Ishikawa (cell line): ENCODE results near the gene RYR1.

ENCODE experiments used
- CEBPB ChIP-seq: IDR thresholded peaks from 2 replicates; pipeline ENCODE4 v1.6.1; 2012
- CREB1 ChIP-seq: IDR thresholded peaks from 2 replicates; pipeline ENCODE4 v1.6.1; 2012; ENCODE audit warnings: low read depth
- EGR1 ChIP-seq: IDR thresholded peaks from 2 replicates; pipeline ENCODE4 v1.6.1; 2012
- EP300 ChIP-seq: IDR thresholded peaks from 2 replicates; pipeline ENCODE4 v1.6.1; 2012; ENCODE audit warnings: borderline replicate concordance
- FOXM1 ChIP-seq: IDR thresholded peaks from 2 replicates; pipeline ENCODE4 v1.6.1; 2012; ENCODE audit warnings: low read depth, borderline replicate concordance
- NFIC ChIP-seq: IDR thresholded peaks from 2 replicates; pipeline ENCODE4 v1.6.1; 2012
- RAD21 ChIP-seq: IDR thresholded peaks from 2 replicates; pipeline ENCODE4 v1.6.1; 2012; ENCODE audit warnings: low read depth
- TAF1 ChIP-seq: IDR thresholded peaks from 2 replicates; pipeline ENCODE4 v1.6.1; 2012; ENCODE audit warnings: low read depth, mild to moderate bottlenecking
- TCF12 ChIP-seq: IDR thresholded peaks from 2 replicates; pipeline ENCODE4 v1.6.1; 2012; ENCODE audit warnings: low read depth
- TEAD4 ChIP-seq: IDR thresholded peaks from 2 replicates; pipeline ENCODE4 v1.6.1; 2012
- YY1 ChIP-seq: IDR thresholded peaks from 2 replicates; pipeline ENCODE4 v1.6.1; 2012; ENCODE audit warnings: low read depth
- ZBTB7A ChIP-seq: IDR thresholded peaks from 2 replicates; pipeline ENCODE4 v1.6.1; 2012; ENCODE audit warnings: low read depth
- TF ChIP-seq, protein P1 (sequence below): IDR thresholded peaks from 2 replicates; pipeline ENCODE4 v1.6.1; 2012
- TF ChIP-seq, protein P2 (sequence below): IDR thresholded peaks from 2 replicates; pipeline ENCODE4 v1.6.1; 2012
- TF ChIP-seq, protein P3 (sequence below): IDR thresholded peaks from 2 replicates; pipeline ENCODE4 v1.6.1; 2012; ENCODE audit warnings: low read depth, mild to moderate bottlenecking

Gene RYR1

DNA sequence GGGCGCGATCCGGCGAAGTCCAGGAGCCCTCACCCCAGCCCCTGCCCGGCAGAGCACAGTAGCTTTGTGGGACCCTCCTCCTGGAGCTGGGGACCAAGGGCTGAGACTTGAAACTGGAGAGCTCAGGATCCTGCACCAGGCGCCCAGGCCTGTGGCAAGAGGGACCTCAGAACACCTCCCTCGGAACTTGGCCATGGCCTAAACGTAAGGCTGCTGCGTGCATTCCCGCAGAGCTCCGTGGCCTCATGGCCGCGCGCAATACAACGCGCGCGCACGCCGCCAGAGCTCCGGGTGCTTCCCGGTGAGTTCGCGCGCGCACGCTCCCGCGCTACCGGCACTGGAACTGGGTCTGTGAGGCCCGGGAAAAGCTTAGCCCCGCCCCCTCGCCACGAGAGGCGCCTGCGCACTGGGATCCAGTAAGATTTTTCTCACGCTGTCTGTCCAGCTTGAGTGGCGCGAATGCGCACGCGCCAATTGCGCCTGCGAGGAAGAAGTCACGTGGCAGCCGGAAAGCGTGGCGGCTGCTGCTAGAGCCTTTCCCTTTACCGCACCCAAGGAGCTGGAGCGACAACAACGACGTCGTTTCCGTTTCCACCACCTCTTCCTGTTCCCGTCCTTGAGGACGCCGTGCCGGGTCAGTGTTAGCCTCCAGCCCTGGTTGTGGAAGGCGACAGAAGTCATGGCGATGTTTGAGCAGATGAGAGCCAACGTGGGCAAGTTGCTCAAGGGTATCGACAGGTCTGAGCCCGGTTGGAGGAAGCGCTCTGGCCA lies 185.3 kb downstream of the RYR1 start, which contains the start of gene EIF3K:
Gene EIF3K, plus strand, starts transcription at position 599 of the 771 bp plus-strand sequence. Its CDS starts 81 bp downstream, at position 680.
- TF ChIP-seq YY1 (peak; percentile 45; the same call in 1 of the 2 replicates), CREB1 (peak; percentile 84), TEAD4 (peak; percentile 11; the same call in 1 of the 2 replicates), TAF1 (peak; percentile 37; the same call in 1 of the 2 replicates), EP300 (no peak), CEBPB (no peak), NFIC (no peak), EGR1 (0 out of 2 replicates have a peak, but pooled peaks have one; percentile 27), ZBTB7A (no peak), FOXM1 (no peak)
- TF ChIP-seq, protein P1, sequence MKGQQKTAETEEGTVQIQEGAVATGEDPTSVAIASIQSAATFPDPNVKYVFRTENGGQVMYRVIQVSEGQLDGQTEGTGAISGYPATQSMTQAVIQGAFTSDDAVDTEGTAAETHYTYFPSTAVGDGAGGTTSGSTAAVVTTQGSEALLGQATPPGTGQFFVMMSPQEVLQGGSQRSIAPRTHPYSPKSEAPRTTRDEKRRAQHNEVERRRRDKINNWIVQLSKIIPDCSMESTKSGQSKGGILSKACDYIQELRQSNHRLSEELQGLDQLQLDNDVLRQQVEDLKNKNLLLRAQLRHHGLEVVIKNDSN, result peak; percentile 99
- TF ChIP-seq, protein P2, sequence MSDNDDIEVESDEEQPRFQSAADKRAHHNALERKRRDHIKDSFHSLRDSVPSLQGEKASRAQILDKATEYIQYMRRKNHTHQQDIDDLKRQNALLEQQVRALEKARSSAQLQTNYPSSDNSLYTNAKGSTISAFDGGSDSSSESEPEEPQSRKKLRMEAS, result peak; percentile 93

DNA sequence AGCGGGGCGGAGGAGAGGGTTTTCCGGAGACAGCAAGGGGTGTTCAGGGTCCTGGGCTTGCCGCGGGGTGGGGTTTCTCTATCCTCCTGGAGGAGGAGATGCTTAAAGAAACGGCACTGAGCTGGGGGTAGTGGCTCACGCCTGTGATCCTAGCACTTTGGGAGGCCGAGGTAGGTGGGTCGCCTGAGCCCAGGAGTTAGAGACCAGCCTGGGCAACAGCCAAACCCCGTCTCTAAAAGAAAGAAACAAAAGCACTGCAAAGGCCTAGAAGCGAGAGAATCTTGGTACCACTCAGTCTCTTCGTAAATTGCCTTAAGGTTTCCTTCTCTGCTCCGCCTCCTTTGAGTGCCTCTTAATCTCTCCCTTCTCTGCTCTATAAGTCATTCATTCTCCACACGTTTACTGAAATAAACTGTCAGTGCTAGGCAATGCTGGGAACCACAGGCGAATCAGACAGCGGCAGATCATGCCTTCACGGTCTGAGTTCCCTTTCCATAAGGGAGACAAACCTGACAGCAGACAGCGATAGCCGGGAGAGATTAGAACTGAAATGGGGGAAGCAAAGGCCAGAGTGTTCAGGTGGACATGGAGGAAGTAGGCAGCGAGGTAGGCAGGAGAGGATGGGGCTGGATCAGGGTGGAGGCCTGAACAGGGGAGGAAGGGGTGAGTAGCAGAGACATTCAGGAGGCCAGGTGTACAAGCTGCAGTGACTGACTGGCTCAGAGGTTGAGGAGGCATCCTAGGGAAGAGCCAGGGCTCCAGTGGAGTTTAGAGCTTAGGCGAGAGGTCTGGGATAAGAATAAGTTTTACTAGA lies 186.1 kb downstream of the RYR1 start:
- TF ChIP-seq TEAD4 (no peak), NFIC (no peak), FOXM1 (no peak), YY1 (no peak), RAD21 (no peak), EGR1 (no peak), TAF1 (no peak; the same call in 1 of the 2 replicates), ZBTB7A (no peak), CREB1 (no peak), EP300 (no peak), CEBPB (no peak), TCF12 (no peak)
- TF ChIP-seq, protein P2, result no peak
- TF ChIP-seq, protein P3, sequence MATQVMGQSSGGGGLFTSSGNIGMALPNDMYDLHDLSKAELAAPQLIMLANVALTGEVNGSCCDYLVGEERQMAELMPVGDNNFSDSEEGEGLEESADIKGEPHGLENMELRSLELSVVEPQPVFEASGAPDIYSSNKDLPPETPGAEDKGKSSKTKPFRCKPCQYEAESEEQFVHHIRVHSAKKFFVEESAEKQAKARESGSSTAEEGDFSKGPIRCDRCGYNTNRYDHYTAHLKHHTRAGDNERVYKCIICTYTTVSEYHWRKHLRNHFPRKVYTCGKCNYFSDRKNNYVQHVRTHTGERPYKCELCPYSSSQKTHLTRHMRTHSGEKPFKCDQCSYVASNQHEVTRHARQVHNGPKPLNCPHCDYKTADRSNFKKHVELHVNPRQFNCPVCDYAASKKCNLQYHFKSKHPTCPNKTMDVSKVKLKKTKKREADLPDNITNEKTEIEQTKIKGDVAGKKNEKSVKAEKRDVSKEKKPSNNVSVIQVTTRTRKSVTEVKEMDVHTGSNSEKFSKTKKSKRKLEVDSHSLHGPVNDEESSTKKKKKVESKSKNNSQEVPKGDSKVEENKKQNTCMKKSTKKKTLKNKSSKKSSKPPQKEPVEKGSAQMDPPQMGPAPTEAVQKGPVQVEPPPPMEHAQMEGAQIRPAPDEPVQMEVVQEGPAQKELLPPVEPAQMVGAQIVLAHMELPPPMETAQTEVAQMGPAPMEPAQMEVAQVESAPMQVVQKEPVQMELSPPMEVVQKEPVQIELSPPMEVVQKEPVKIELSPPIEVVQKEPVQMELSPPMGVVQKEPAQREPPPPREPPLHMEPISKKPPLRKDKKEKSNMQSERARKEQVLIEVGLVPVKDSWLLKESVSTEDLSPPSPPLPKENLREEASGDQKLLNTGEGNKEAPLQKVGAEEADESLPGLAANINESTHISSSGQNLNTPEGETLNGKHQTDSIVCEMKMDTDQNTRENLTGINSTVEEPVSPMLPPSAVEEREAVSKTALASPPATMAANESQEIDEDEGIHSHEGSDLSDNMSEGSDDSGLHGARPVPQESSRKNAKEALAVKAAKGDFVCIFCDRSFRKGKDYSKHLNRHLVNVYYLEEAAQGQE, result no peak
- TF ChIP-seq, protein P1, result no peak

DNA sequence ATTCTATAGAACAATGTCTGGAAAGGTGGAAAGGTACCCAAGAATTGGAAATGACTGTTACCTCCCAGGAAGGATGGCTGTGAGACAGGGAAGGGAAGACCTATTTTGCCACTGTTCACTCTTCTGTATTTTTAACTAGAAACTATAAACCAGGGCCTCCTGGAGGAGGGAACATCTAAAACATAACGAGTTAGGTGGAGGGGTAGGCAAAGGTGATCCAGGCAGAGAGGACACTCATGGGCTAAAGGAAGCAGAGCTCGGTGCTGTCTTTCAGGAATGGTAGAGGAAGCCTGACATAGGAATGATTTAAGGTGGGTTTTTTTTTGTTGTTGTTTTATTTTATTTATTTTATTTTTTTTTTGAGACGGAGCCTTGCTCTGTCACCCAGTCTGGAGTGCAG lies 191.3 kb downstream of the RYR1 start:
- TF ChIP-seq TEAD4, result no peak
- TF ChIP-seq NFIC, result no peak
- no peak for TF ChIP-seq TAF1
- TF ChIP-seq, protein P3, result no peak
- TF ChIP-seq EP300, result no peak
- no peak for TF ChIP-seq CEBPB
- TF ChIP-seq EGR1, result no peak
- TF ChIP-seq YY1, result no peak
- TF ChIP-seq CREB1, result no peak
- no peak for TF ChIP-seq FOXM1
- TF ChIP-seq, protein P1, result no peak
- no peak for TF ChIP-seq ZBTB7A
- TF ChIP-seq RAD21, result no peak

DNA sequence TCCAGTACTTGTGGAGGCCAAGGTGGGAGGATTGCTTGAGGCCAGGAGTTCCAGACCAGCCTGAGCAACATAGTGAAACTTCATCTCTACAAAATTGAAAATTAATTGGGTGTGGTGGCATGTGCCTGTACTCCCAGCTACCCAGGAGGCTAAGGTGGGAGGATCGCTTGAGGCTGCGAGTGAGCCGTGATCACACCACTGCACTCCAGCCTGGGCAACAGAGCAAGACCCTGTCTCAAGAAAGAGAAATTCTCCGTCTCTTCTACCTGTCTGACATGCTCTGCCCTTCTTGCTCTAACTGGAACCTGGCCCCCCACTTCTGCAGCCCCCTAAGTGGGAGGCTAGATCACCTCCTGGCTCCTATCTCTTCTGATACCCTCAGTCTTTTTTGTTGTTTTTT lies 192.9 kb downstream of the RYR1 start:
- TF ChIP-seq, protein P3, result no peak
- no peak for TF ChIP-seq EP300
- TF ChIP-seq, protein P1, result no peak
- no peak for TF ChIP-seq TAF1
- no peak for TF ChIP-seq NFIC
- no peak for TF ChIP-seq EGR1
- no peak for TF ChIP-seq FOXM1
- no peak for TF ChIP-seq CEBPB
- TF ChIP-seq TEAD4, result no peak
- TF ChIP-seq YY1, result no peak
- TF ChIP-seq RAD21, result no peak
- TF ChIP-seq, protein P2, result no peak
- no peak for TF ChIP-seq CREB1
- no peak for TF ChIP-seq TCF12
- no peak for TF ChIP-seq ZBTB7A
